ENCODE measurements around the gene DPYD.

Gene DPYD

DNA sequence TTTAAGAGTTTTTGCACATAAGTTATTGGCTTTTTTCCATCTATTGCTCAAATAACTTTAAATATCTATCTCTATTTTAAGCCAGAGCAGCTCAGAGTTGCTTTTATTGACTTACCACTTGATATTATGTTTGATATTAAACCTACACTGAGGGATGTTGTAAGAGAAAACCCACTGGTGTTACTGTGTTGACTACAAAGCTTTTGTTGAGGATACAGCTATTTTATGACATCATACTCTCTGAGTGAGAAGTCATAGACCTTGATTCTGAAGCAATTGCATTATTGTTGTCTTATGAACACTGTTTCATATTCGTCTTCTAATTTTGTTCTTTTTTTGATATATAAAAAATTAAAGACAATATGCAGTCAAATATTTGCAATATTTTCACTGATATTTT is 638.9 kb downstream of the DPYD start:
- no peak overlapping the region for H3K27ac ChIP-seq
- TF ChIP-seq, protein P1, sequence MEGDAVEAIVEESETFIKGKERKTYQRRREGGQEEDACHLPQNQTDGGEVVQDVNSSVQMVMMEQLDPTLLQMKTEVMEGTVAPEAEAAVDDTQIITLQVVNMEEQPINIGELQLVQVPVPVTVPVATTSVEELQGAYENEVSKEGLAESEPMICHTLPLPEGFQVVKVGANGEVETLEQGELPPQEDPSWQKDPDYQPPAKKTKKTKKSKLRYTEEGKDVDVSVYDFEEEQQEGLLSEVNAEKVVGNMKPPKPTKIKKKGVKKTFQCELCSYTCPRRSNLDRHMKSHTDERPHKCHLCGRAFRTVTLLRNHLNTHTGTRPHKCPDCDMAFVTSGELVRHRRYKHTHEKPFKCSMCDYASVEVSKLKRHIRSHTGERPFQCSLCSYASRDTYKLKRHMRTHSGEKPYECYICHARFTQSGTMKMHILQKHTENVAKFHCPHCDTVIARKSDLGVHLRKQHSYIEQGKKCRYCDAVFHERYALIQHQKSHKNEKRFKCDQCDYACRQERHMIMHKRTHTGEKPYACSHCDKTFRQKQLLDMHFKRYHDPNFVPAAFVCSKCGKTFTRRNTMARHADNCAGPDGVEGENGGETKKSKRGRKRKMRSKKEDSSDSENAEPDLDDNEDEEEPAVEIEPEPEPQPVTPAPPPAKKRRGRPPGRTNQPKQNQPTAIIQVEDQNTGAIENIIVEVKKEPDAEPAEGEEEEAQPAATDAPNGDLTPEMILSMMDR (conservative IDR thresholded peaks at IDR 0.05), result no peak

DNA sequence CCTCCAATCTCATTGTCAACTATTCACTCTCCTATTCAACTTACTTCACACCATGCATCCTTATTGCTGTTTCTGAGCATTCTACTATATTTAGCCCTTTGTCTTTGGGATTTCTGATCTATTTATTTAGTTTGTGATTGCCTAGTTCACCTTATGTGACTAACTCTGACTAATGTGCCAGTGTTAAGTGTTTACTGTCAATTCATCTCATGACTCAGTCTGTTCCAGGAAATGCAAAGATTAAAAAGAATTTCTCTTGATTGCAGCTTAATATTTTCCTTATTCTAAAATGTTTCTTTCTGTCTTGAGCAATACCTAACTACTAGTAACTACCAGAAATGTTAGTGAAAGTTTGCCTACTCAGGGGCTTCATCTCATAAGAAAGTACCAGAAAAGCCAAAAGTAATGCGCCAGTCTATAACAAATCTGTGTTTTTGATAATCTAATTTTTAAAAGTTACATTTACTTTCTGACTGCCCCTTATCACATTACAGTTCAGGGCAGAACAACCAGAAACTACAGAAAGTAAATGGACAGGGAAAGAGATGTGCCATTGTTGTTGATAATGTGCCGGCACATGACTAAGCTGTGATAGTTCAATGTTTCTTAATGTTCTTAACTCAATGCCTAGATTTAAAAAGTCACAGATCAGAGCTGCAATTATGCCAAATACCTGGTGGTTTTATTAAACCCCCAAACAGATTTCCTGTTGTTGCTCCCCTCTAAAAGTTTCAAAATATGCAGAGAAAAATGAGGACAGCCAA is 642.8 kb downstream of the DPYD start:
- no peak overlapping the region for H3K27ac ChIP-seq

DNA sequence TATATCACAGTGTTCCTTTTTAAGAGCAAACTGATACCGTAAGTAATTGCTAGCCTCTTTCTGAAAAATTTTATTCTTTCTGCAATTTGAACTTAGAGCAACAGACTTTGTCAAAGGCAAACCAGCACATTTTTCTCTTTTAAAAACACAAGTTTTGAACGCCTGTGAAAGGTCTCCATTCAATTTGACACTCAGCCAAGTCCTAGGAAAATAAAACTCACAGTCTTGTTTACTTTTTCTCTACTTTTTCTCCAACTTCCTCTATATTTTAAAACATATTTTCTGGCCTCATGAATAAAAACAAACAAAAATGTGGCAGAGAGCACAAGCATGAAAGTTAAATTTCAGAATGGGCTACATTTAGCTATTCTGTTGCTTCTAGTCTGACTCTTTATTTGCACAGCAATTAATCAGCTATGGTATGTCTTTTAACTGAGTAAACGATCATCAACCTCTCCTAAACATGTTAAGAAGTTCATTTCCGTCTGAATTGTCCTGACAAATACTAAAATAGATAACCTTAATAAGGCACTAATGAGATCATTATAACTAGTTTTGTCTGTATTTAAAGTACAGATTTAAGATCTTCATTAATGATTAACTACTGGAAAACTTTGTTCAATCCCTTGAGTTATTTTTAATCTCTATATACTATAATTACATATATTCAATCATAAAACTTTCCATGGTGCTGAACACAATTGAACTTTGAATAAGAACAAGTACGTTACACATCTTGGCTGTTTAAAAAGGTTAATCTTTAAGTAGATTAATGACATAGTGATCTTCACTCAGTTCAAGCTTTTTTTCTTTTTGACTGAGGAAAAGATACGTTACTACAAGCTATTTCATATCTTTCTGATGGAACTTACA is 648.7 kb downstream of the DPYD start:
- H3K27ac ChIP-seq, result peak overlapping the region; percentile 28; the same call in 1 of the 2 replicates
- TF ChIP-seq, protein P1 (conservative IDR thresholded peaks at IDR 0.05), result no peak

More for the DNA sequence above, 642.8 kb downstream of the DPYD start:
- TF ChIP-seq, protein P1 (conservative IDR thresholded peaks at IDR 0.05), result no peak

DNA sequence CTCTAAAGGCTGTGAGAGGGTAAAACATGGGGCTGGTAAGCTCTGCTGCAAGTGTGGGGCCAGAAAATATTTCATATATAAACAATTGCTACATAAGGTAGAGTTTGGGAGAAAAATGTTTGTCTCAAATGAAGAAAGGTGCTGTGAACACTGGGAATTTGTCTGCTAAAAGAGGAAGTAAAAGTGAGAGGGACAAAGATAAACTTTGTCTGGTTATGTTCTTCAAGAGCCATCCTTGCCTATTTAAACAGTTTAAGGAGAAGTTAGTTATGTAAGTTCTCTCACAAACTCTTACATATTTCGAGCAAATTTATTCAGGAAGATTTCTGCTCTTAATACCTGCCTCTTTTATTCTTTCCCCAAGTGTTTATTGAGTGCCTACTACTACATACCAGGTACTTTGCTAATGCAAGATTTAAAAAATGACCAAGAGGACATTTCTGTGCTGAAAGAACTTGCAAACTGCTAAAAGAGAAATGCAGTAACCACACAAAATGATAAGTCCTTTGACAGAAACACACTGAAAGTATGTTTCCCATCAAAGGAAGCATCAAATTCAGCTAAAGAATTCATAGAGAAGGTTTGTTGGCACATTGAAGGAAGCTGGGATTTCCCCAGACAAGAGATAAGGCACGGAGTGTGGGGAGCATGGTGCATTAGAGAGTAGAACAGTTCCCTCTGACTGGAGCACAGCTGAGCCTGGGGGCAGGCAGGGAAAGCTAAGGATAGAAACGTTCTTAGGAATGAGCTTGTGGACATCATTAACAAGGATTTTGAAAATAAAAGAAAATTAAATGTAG is 650.1 kb downstream of the DPYD start:
- TF ChIP-seq, protein P1 (conservative IDR thresholded peaks at IDR 0.05), result no peak

DNA sequence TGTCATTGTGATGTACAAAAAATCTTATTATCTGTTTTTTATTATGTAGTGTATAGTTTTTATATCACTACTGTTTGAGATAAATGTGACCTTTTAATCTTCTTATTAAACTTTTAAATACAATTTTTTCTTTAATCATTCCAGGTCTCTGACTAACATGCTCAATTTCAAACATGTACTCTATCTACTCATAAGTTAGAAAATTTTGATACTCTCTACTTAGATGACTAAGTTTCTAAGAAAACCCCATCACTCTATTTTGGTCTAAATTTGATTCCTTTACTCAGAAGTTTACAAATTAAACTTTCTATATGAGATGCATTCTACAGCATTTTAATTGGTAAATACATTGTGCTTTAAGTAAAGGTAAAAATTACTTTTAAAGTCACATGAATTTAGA is 655.2 kb downstream of the DPYD start:
- TF ChIP-seq, protein P1 (conservative IDR thresholded peaks at IDR 0.05), result no peak
- no peak overlapping the region for H3K27ac ChIP-seq

More for the DNA sequence above, 650.1 kb downstream of the DPYD start:
- H3K27ac ChIP-seq, result peak overlapping the region; percentile 28; the same call in 1 of the 2 replicates

DNA sequence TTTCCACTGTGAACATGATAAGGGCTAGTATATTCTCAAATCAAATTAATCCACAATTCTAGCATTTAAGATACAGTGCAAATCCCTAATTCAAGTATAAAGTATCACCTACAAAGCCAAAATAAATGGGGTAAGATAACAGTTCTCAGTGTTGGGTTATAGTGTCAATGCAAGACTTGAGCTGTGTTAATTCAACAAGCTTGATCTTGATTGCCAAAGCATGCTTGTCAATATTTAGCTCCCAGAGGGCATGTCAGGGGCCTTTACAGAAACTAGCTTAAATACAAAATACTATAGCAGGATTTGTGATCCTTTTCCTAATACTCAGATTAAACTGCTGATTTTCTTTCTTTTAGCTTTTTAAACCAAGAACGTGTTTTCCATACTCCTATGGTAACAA is 658.0 kb downstream of the DPYD start:
- TF ChIP-seq, protein P1 (conservative IDR thresholded peaks at IDR 0.05), result no peak
- no peak overlapping the region for H3K27ac ChIP-seq

Data from VCaP (cell line).